B cell (primary cell): Measurements from ENCODE around the gene CHFR.

Experiments
- EZH2 ChIP-seq: IDR thresholded peaks from 2 replicates; pipeline ENCODE4 v1.6.1; 2012; ENCODE audit warnings: borderline replicate concordance, low read depth, mild to moderate bottlenecking, moderate library complexity, low read length; ENCODE audit not compliant: insufficient read depth, poor library complexity, severe bottlenecking
- TF ChIP-seq, protein P1 (sequence below): fragments of 200-600 bp; IDR thresholded peaks from one replicate; pipeline ENCODE4 v1.8.0; 2022; ENCODE audit warnings: antibody characterized with exemption, mild to moderate bottlenecking

GRCh38 chr12:132872073-132872855 lies 15.1 kb downstream of the CHFR start:
- TF ChIP-seq, protein P1, sequence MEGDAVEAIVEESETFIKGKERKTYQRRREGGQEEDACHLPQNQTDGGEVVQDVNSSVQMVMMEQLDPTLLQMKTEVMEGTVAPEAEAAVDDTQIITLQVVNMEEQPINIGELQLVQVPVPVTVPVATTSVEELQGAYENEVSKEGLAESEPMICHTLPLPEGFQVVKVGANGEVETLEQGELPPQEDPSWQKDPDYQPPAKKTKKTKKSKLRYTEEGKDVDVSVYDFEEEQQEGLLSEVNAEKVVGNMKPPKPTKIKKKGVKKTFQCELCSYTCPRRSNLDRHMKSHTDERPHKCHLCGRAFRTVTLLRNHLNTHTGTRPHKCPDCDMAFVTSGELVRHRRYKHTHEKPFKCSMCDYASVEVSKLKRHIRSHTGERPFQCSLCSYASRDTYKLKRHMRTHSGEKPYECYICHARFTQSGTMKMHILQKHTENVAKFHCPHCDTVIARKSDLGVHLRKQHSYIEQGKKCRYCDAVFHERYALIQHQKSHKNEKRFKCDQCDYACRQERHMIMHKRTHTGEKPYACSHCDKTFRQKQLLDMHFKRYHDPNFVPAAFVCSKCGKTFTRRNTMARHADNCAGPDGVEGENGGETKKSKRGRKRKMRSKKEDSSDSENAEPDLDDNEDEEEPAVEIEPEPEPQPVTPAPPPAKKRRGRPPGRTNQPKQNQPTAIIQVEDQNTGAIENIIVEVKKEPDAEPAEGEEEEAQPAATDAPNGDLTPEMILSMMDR = no peak
- no peak for TF ChIP-seq EZH2
